ENCODE measurements around the gene SMIM41.

DNA sequence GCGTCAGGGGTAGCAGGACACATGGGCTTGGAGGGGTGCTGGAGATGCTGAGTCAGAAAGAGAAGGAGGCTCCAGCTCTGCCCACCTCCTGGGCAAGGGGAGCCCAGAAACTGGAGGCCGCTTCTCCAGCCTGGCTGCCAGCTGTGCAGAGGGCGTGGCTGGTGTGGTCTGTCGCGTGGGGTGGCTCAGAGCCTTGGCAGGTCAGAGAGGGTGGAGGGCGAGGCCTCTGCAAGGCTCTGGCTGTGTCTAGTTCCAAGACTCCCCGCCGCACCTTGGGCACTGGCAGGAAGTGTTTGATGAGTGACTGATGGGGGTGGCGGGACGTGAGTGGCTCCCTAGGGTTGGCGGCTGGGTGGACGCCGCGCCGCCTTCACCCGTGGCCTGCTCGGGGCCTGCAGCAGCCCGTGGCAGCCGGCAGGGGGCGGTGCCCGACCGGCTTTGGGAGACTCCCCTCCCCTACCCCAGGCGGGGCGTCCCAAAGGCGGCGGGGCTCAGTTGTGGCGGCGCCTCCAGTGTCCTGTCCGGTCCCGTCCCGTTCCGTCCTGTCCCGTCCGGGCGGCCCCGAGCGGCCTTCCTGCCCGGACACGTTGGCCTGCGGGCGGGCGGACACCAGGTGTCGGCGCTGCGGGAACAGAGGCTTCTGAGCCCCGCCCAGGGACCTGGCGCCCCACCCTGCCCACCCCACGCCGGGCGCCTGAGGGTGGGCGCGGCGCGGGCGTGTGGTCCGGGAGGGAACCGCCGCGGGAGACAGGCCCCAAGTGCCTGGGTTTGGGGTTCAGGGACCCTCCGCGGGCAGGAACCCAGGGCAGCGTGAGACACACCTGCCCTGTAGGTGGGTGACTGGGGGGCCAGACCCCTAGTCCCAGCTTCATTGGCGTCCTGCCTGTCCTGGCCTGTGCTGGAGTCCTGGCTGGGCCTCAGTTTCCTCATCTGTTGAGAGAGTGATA lies 72.6 kb downstream of the SMIM41 start:
- TF ChIP-seq EZH2phosphoT487 (IDR thresholded peaks at IDR 0.05; ENCODE audit: insufficient read depth, low read depth) (no peak), EZH2 (IDR thresholded peaks at IDR 0.05; ENCODE audit: insufficient read depth, poor library complexity, severe bottlenecking) (no peak)
